ENCODE data around the gene TPBGL. TPM values are rescaled to one million over a fixed set of nuclear protein-coding genes. Genes with fewer than 3 reads are reported as not detected.
A peak's percentile ranks its signal among the peaks of the same experiment; 100 is the strongest.

TPBGL gene
- total RNA-seq, 3 donors from 2014 or later = 0.33 TPM; not detected in 2

GRCh38 chr11:75241906-75242644 lies 1.5 kb downstream of the TPBGL start:
- Histone ChIP-seq H3K27ac (no peak overlapping the region), H3K36me3 (no peaks in the 10 kb centered on the region), H3K27me3 (peaks cover 0 to 12% of the 10 kb centered on the region in 2 donors), H3K4me1 (peaks cover 0 to 4% of the 10 kb centered on the region in 2 donors), H3K9me3 (no peaks in the 10 kb centered on the region), H3K4me3 (peak overlapping the region; percentile 14 to 77 (median 53))
- TF ChIP-seq CTCF (IDR thresholded peaks at IDR 0.05) (no peak), POLR2AphosphoS5 (IDR thresholded peaks at IDR 0.05) (no peak), POLR2A (IDR thresholded peaks at IDR 0.05) (no peak)
- intact Hi-C loops (cut with DNase I; ENCODE audit: low total_unique reads) = loop anchor here (10.0 kb wide), 1 partner anchor 97 kb away; no protein-coding TSS in a partner anchor
- no peak for DNase-seq (ENCODE audit: low spot score in 2 of 2)

GRCh38 chr11:75242722-75243600 lies 2.4 kb downstream of the TPBGL start:
- Histone ChIP-seq H3K4me1 (peaks cover 0 to 4% of the 10 kb centered on the region in 2 donors), H3K36me3 (no peaks in the 10 kb centered on the region), H3K27me3 (peaks cover 0 to 12% of the 10 kb centered on the region in 2 donors), H3K4me3 (no peak overlapping the region), H3K27ac (no peak overlapping the region), H3K9me3 (no peaks in the 10 kb centered on the region)
- peak in 1 of 2 donors; percentile 36 for DNase-seq (ENCODE audit: low spot score in 2 of 2)
- intact Hi-C loops (cut with DNase I; ENCODE audit: low total_unique reads) = loop anchor here (10.0 kb wide), 1 partner anchor 98 kb away; no protein-coding TSS in a partner anchor
- TF ChIP-seq POLR2AphosphoS5 (IDR thresholded peaks at IDR 0.05) (no peak), CTCF (IDR thresholded peaks at IDR 0.05) (no peak), POLR2A (IDR thresholded peaks at IDR 0.05) (no peak)

DNA sequence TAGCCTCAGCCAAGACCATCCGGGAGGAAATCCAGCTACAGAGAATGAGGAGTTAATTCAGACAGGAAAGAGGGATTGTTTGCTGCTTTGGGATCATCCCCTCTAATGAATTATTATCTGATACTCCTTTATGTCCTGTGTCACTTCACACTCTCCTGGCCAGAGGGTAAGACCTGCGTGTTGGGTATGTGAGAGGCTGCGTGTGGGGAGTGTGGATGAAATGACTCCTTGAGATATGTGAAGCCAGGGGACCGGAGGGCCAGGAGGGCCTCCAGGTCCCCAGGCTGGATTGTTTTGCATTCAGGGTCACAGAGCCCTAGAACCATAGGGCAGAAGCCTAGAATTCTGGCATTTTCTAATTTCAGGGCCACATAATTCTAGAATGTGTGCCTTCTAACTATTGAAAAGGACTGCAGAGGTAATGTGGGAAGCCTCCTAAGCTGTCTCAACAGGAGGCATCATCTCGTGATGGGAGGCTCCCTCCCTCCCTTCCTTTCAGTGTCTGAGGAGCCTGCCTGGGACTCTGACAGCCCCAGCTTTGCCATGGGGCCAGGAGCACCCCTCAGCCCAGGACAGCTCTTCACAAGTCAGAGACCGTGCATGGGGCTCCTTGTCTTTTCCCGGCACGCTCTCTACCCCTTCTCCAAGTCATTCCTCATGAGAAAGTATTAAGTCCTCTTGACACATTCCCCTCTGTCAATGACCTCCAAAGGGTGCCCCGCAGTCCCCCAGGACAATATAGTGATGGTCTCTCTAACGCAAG lies 3.7 kb downstream of the TPBGL start:
- H3K27ac ChIP-seq = no peak overlapping the region
- peaks cover 0 to 4% of the 10 kb centered on the region in 2 donors for H3K4me1 ChIP-seq
- peaks cover 0 to 12% of the 10 kb centered on the region in 2 donors for H3K27me3 ChIP-seq
- TF ChIP-seq POLR2A (IDR thresholded peaks at IDR 0.05) = no peak
- TF ChIP-seq CTCF (IDR thresholded peaks at IDR 0.05) = no peak
- no peak for TF ChIP-seq POLR2AphosphoS5 (IDR thresholded peaks at IDR 0.05)
- intact Hi-C loops (cut with DNase I; ENCODE audit: low total_unique reads) = loop anchor here (10.0 kb wide), 1 partner anchor 99 kb away; no protein-coding TSS in a partner anchor
- H3K36me3 ChIP-seq = no peaks in the 10 kb centered on the region
- no peaks in the 10 kb centered on the region for H3K9me3 ChIP-seq
- DNase-seq (ENCODE audit: low spot score in 2 of 2) = peak in 1 of 2 donors; percentile 20
- H3K4me3 ChIP-seq = no peak overlapping the region

- TF ChIP-seq POLR2A (IDR thresholded peaks at IDR 0.05) = no peak
- intact Hi-C loops (cut with DNase I; ENCODE audit: low total_unique reads) = loop anchor here (10.0 kb wide), 1 partner anchor 101 kb away; no protein-coding TSS in a partner anchor
- Histone ChIP-seq H3K27me3 (peaks cover 0 to 12% of the 10 kb centered on the region in 2 donors), H3K36me3 (no peaks in the 10 kb centered on the region), H3K9me3 (no peaks in the 10 kb centered on the region), H3K4me1 (peaks cover 0 to 4% of the 10 kb centered on the region in 2 donors), H3K4me3 (no peak overlapping the region), H3K27ac (no peak overlapping the region)
- DNase-seq (ENCODE audit: low spot score in 2 of 2) = peak in 1 of 2 donors; percentile 19
Measured at GRCh38 chr11:75245356-75246005, 4.9 kb downstream of the TPBGL start.
